ENCODE data around the gene FAM3C.
"Not testable (repeated sequence)": the region's sequence is repeated elsewhere in the genome, so short reads cannot be mapped to it uniquely, and the experiment has no call there.

FAM3C gene

GRCh38 chr7:121395961-121396757 lies at the start of gene FAM3C:
Gene FAM3C, minus strand, starts transcription at chr7:121396308. Its CDS starts 13,339 bp downstream, at chr7:121382969.
- DNase-seq (ENCODE audit: low spot score), result peak; percentile 96

GRCh38 chr7:121442845-121443244 lies 46.7 kb upstream of the FAM3C start:
- no peak for DNase-seq (ENCODE audit: low spot score)

- DNase-seq (ENCODE audit: low spot score), result no peak
These were observed 44.9 kb upstream of the FAM3C start for GRCh38 chr7:121440857-121441503.

GRCh38 chr7:121438043-121438955 lies 42.2 kb upstream of the FAM3C start:
- not testable (repeated sequence) for DNase-seq (ENCODE audit: low spot score)

- no peak for DNase-seq (ENCODE audit: low spot score)
These were observed 41.4 kb upstream of the FAM3C start for GRCh38 chr7:121437470-121437869.

- no peak for DNase-seq (ENCODE audit: low spot score)
These were observed 40.6 kb upstream of the FAM3C start for GRCh38 chr7:121436688-121437087.

- DNase-seq (ENCODE audit: low spot score), result no peak
These were observed 40.0 kb upstream of the FAM3C start for GRCh38 chr7:121436136-121436535.

- DNase-seq (ENCODE audit: low spot score), result no peak
These were observed 37.7 kb upstream of the FAM3C start for GRCh38 chr7:121433775-121434174.

GRCh38 chr7:121432486-121432885 lies 36.4 kb upstream of the FAM3C start:
- DNase-seq (ENCODE audit: low spot score), result not testable (repeated sequence)

- DNase-seq (ENCODE audit: low spot score), result no peak
These were observed 35.9 kb upstream of the FAM3C start for GRCh38 chr7:121431996-121432395.

GRCh38 chr7:121431389-121431995 lies 35.4 kb upstream of the FAM3C start:
- no peak for DNase-seq (ENCODE audit: low spot score)

GRCh38 chr7:121430558-121430957 lies 34.5 kb upstream of the FAM3C start:
- DNase-seq (ENCODE audit: low spot score), result no peak

- DNase-seq (ENCODE audit: low spot score), result no peak
These were observed 33.7 kb upstream of the FAM3C start for GRCh38 chr7:121429798-121430197.

- no peak for DNase-seq (ENCODE audit: low spot score)
These were observed 32.9 kb upstream of the FAM3C start for GRCh38 chr7:121428855-121429489.

GRCh38 chr7:121421743-121422142 lies 25.6 kb upstream of the FAM3C start:
- DNase-seq (ENCODE audit: low spot score), result not testable (repeated sequence)

- DNase-seq (ENCODE audit: low spot score), result no peak
These were observed 24.9 kb upstream of the FAM3C start for GRCh38 chr7:121420976-121421375.

- no peak for DNase-seq (ENCODE audit: low spot score)
These were observed 23.4 kb upstream of the FAM3C start for GRCh38 chr7:121419201-121420148.

GRCh38 chr7:121416533-121416932 lies 20.4 kb upstream of the FAM3C start:
- no peak for DNase-seq (ENCODE audit: low spot score)

GRCh38 chr7:121414436-121414835 lies 18.3 kb upstream of the FAM3C start:
- no peak for DNase-seq (ENCODE audit: low spot score)

- DNase-seq (ENCODE audit: low spot score), result no peak
These were observed 15.5 kb upstream of the FAM3C start for GRCh38 chr7:121411597-121411979.
